Mammary epithelial cell (primary cell): ENCODE data around the gene CCDC89.

Experiments used
- EZH2 ChIP-seq: IDR thresholded peaks from 2 replicates; pipeline ENCODE4 v1.6.1; 2012; ENCODE audit warnings: low read length, inconsistent platforms, borderline replicate concordance
- TF ChIP-seq, protein P1 (sequence below), 2 donors: IDR thresholded peaks in 1 of 2; conservative IDR thresholded peaks in 1 of 2; 2 replicates each; pipeline ENCODE4 v1.5.1; 2011 to 2012; ENCODE audit warnings: inconsistent platforms in 2 of 2, low read length in 2 of 2, mild to moderate bottlenecking in 2 of 2, control low read depth in 1 of 2, low read depth in 1 of 2; ENCODE audit not compliant: insufficient read depth in 1 of 2; ENCODE audit errors: extremely low read depth in 1 of 2

DNA sequence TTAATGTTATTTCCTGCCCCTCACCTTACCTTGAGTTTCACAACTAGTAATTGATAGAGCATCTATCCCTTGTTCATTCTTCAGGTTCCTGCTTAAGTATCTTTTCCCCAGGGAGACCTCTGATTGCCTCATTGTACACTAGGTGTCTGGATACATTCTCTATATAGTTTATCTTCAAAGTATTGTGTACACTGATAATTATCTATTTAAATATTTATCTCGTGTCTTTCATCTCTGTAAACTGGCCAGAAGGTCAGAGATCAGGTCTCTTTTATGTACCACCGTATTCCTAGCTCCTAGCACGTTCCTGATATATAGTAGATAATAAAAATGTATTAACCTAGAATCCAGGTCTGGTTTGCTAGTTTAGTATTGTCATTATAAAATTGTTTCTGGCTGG is 51.2 kb downstream of the CCDC89 start:
- TF ChIP-seq, protein P1, sequence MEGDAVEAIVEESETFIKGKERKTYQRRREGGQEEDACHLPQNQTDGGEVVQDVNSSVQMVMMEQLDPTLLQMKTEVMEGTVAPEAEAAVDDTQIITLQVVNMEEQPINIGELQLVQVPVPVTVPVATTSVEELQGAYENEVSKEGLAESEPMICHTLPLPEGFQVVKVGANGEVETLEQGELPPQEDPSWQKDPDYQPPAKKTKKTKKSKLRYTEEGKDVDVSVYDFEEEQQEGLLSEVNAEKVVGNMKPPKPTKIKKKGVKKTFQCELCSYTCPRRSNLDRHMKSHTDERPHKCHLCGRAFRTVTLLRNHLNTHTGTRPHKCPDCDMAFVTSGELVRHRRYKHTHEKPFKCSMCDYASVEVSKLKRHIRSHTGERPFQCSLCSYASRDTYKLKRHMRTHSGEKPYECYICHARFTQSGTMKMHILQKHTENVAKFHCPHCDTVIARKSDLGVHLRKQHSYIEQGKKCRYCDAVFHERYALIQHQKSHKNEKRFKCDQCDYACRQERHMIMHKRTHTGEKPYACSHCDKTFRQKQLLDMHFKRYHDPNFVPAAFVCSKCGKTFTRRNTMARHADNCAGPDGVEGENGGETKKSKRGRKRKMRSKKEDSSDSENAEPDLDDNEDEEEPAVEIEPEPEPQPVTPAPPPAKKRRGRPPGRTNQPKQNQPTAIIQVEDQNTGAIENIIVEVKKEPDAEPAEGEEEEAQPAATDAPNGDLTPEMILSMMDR (conservative IDR thresholded peaks at IDR 0.05 in 1 of 2, IDR thresholded peaks at IDR 0.05 in 1 of 2; ENCODE audit: extremely low read depth in 1 of 2, insufficient read depth in 1 of 2, low read depth in 1 of 2, low read length in 2 of 2) = no peak
- no peak for TF ChIP-seq EZH2
